ENCODE data around the gene SENP3. TPM values are rescaled to one million over a fixed set of nuclear protein-coding genes. Genes with fewer than 3 reads are reported as not detected.

SENP3 gene
- total and polyA plus RNA-seq, 8 donors, result 22.0 to 78.6 (median 51.5) TPM

- peak within 1 kb of the TSS; percentile 86 to 92 (median 90) for H3K4me3 ChIP-seq
- H3K36me3 ChIP-seq, result peaks cover 4 to 14% (median 9%) of the 10 kb centered on the region in 4 donors
- 0 to 1% (median 0%) methylated on average over 39 to 93 of the region's 93 CpGs for WGBS, 5 donors
- DNase-seq, result peak; percentile 100
- no peak for TF ChIP-seq POLR2A (IDR thresholded peaks at IDR 0.05)
- no peak for TF ChIP-seq EP300 (IDR thresholded peaks at IDR 0.05)
- peak in 5 of 7 experiments; percentile 47 to 78 (median 57) for TF ChIP-seq CTCF (IDR thresholded peaks at IDR 0.05)
- peak; percentile 40 to 88 (median 82) for TF ChIP-seq POLR2AphosphoS5 (IDR thresholded peaks at IDR 0.05)
- H3K9me3 ChIP-seq, result no peaks in the 10 kb centered on the region
- peak within 1 kb of the TSS; percentile 88 to 99 (median 97) for H3K27ac ChIP-seq
- no peaks in the 10 kb centered on the region for H3K27me3 ChIP-seq
- H3K4me1 ChIP-seq, result peaks cover 24 to 50% (median 38%) of the 10 kb centered on the region in 4 donors
- intact Hi-C loops (cut with DNase I; ENCODE audit: low total_unique reads), result no loop called here
These were observed 52.9 kb downstream of the SENP3 start, which contains the start of gene FXR2 for GRCh38 chr17:7614425-7615264. FXR2 (minus strand) TSS chr17:7614897; CDS start chr17:7614532, 365 bp downstream.

GRCh38 chr17:7615265-7615747, 53.6 kb downstream of the SENP3 start:
- H3K4me1 ChIP-seq, result peaks cover 24 to 46% (median 36%) of the 10 kb centered on the region in 4 donors
- H3K27me3 ChIP-seq, result no peaks in the 10 kb centered on the region
- H3K9me3 ChIP-seq, result no peaks in the 10 kb centered on the region
- H3K36me3 ChIP-seq, result peaks cover 4 to 14% (median 9%) of the 10 kb centered on the region in 4 donors
- peak overlapping the region; percentile 43 to 92 (median 88) for H3K4me3 ChIP-seq
- 4 to 10% (median 6%) methylated on average over 27 to 28 of the region's 28 CpGs for WGBS, 5 donors
- intact Hi-C loops (cut with DNase I; ENCODE audit: low total_unique reads), result no loop called here
- TF ChIP-seq POLR2A (IDR thresholded peaks at IDR 0.05), result no peak
- peak in 2 of 3 donors; percentile 26 to 58 for TF ChIP-seq POLR2AphosphoS5 (IDR thresholded peaks at IDR 0.05)
- no peak for TF ChIP-seq EP300 (IDR thresholded peaks at IDR 0.05)
- no peak for TF ChIP-seq CTCF (IDR thresholded peaks at IDR 0.05)
- no peak for DNase-seq
- H3K27ac ChIP-seq, result peak overlapping the region; percentile 82 to 99 (median 93)

GRCh38 chr17:7618608-7619007, 56.9 kb downstream of the SENP3 start:
- no peak for TF ChIP-seq CTCF (IDR thresholded peaks at IDR 0.05)
- no peak for TF ChIP-seq POLR2AphosphoS5 (IDR thresholded peaks at IDR 0.05)
- no peak for TF ChIP-seq EP300 (IDR thresholded peaks at IDR 0.05)
- TF ChIP-seq POLR2A (IDR thresholded peaks at IDR 0.05), result no peak
- Histone ChIP-seq H3K9me3 (no peaks in the 10 kb centered on the region), H3K27ac (no peak overlapping the region), H3K36me3 (no peaks in the 10 kb centered on the region), H3K4me1 (peaks cover 1 to 13% (median 8%) of the 10 kb centered on the region in 4 donors), H3K27me3 (no peaks in the 10 kb centered on the region), H3K4me3 (no peak overlapping the region)
- intact Hi-C loops (cut with DNase I; ENCODE audit: low total_unique reads), result no loop called here
- WGBS, 5 donors, result 57 to 69% (median 63%) methylated on average over 5 of the region's 5 CpGs
- DNase-seq, result no peak

- WGBS, 5 donors, result 93 to 95% (median 94%) methylated on average over 8 of the region's 8 CpGs
- no peak for TF ChIP-seq POLR2A (IDR thresholded peaks at IDR 0.05)
- H3K4me1 ChIP-seq, result peaks cover 0 to under 1% (median 0%) of the 10 kb centered on the region in 4 donors
These were observed 59.1 kb downstream of the SENP3 start for GRCh38 chr17:7620835-7621234.

More at GRCh38 chr17:7620835-7621234, 59.1 kb downstream of the SENP3 start:
- no peaks in the 10 kb centered on the region for H3K27me3 ChIP-seq
- intact Hi-C loops (cut with DNase I; ENCODE audit: low total_unique reads), result no loop called here
- DNase-seq, result no peak
- H3K27ac ChIP-seq, result no peak overlapping the region
- H3K9me3 ChIP-seq, result no peaks in the 10 kb centered on the region
- peaks cover 0 to 3% (median 3%) of the 10 kb centered on the region in 4 donors for H3K36me3 ChIP-seq
- H3K4me3 ChIP-seq, result no peak overlapping the region

Small RNAs within 50 kb of the gene (small RNA-seq; reads per million reads assigned to genes)
- gene CD68 (0 reads per million in 4 donors), gene RF00019 (0 reads per million in 4 donors), gene SNORA48 (0 reads per million in 4 donors), gene SNORD10 (0 reads per million in 4 donors)

Other genes with a start within 250 kb of the SENP3 start
Only the 30 nearest of the 31 such genes appear.
- gene NEURL4, start 232.6 kb upstream of the SENP3 start, total RNA-seq, result 10 to 100 TPM; 17.8 to 84.0 (median 36.4) TPM
- 10 to 100 TPM in 2 of 3 donors, 1 to 10 TPM in 1; 6.9 to 22.2 (median 15.6) TPM for gene NEURL4, start 232.6 kb upstream of the SENP3 start, polyA plus RNA-seq
- gene ACAP1, start 225.4 kb upstream of the SENP3 start, total RNA-seq, result 10 to 100 TPM in 4 of 5 donors, 1 to 10 TPM in 1; 8.3 to 33.3 (median 14.7) TPM
- gene ACAP1, start 225.4 kb upstream of the SENP3 start, polyA plus RNA-seq, result 1 to 10 TPM; 4.4 to 6.4 (median 6.2) TPM
- gene KCTD11, start 209.8 kb upstream of the SENP3 start, total RNA-seq, result 10 to 100 TPM in 1 of 5 donors, 1 to 10 TPM in 3, under 1 TPM in 1; 0.58 to 11.0 (median 3.5) TPM
- gene KCTD11, start 209.8 kb upstream of the SENP3 start, polyA plus RNA-seq, result 10 to 100 TPM in 1 of 3 donors, 1 to 10 TPM in 2; 8.9 to 14.1 (median 9.4) TPM
- gene TMEM95, start 206.8 kb upstream of the SENP3 start, total RNA-seq, result not detected
- gene TMEM95, start 206.8 kb upstream of the SENP3 start, polyA plus RNA-seq, result not detected
- gene TNK1, start 180.8 kb upstream of the SENP3 start, total RNA-seq, result 10 to 100 TPM in 3 of 5 donors, 1 to 10 TPM in 2; 5.7 to 37.1 (median 22.2) TPM
- gene TNK1, start 180.8 kb upstream of the SENP3 start, polyA plus RNA-seq, result 10 to 100 TPM in 1 of 3 donors, 1 to 10 TPM in 2; 6.0 to 12.1 (median 7.8) TPM
- gene PLSCR3, start 167.4 kb upstream of the SENP3 start, total RNA-seq, result 100 to 1,000 TPM in 1 of 5 donors, 10 to 100 TPM in 2, 1 to 10 TPM in 1, not detected in 1; 7.9 to 101 (median 29.6) TPM
- 10 to 100 TPM; 21.9 to 27.1 (median 24.4) TPM for gene PLSCR3, start 167.4 kb upstream of the SENP3 start, polyA plus RNA-seq
- gene TMEM256, start 157.8 kb upstream of the SENP3 start, total RNA-seq, result 100 to 1,000 TPM in 2 of 5 donors, 10 to 100 TPM in 2, not detected in 1; 39.8 to 347 (median 161) TPM
- 100 to 1,000 TPM; 189 to 282 (median 279) TPM for gene TMEM256, start 157.8 kb upstream of the SENP3 start, polyA plus RNA-seq
- gene NLGN2, start 154.1 kb upstream of the SENP3 start, total RNA-seq, result 10 to 100 TPM in 3 of 5 donors, 1 to 10 TPM in 2; 4.6 to 42.0 (median 13.8) TPM
- 1 to 10 TPM; 1.7 to 7.9 (median 1.8) TPM for gene NLGN2, start 154.1 kb upstream of the SENP3 start, polyA plus RNA-seq
- not detected for gene SPEM1, start 141.6 kb upstream of the SENP3 start, total RNA-seq
- under 1 TPM in 1 of 3 donors, not detected in 2; 0.20 TPM for gene SPEM1, start 141.6 kb upstream of the SENP3 start, polyA plus RNA-seq
- not detected for gene SPEM2, start 136.3 kb upstream of the SENP3 start, total RNA-seq
- gene SPEM2, start 136.3 kb upstream of the SENP3 start, polyA plus RNA-seq, result not detected
- not detected for gene SPEM3, start 133.1 kb upstream of the SENP3 start, total RNA-seq
- not detected for gene SPEM3, start 133.1 kb upstream of the SENP3 start, polyA plus RNA-seq
- 10 to 100 TPM in 2 of 5 donors, 1 to 10 TPM in 2, not detected in 1; 1.3 to 48.4 (median 9.0) TPM for gene TMEM102, start 126.5 kb upstream of the SENP3 start, total RNA-seq
- gene TMEM102, start 126.5 kb upstream of the SENP3 start, polyA plus RNA-seq, result 1 to 10 TPM; 4.5 to 7.9 (median 6.4) TPM
- gene FGF11, start 122.4 kb upstream of the SENP3 start, total RNA-seq, result 10 to 100 TPM in 1 of 5 donors, under 1 TPM in 1, not detected in 3; 0.37 to 15.6 TPM
- 1 to 10 TPM in 1 of 3 donors, under 1 TPM in 1, not detected in 1; 0.50 to 2.9 TPM for gene FGF11, start 122.4 kb upstream of the SENP3 start, polyA plus RNA-seq
- gene CHRNB1, start 116.9 kb upstream of the SENP3 start, total RNA-seq, result 1 to 10 TPM in 3 of 5 donors, not detected in 2; 1.8 to 6.4 (median 4.2) TPM
- 10 to 100 TPM in 2 of 3 donors, 1 to 10 TPM in 1; 9.2 to 12.0 (median 10.7) TPM for gene CHRNB1, start 116.9 kb upstream of the SENP3 start, polyA plus RNA-seq
- gene ZBTB4, start 82.3 kb upstream of the SENP3 start, total RNA-seq, result 10 to 100 TPM; 15.8 to 31.5 (median 29.0) TPM
- 10 to 100 TPM; 16.3 to 18.0 (median 17.9) TPM for gene ZBTB4, start 82.3 kb upstream of the SENP3 start, polyA plus RNA-seq
- not detected for gene SLC35G6, start 80.5 kb upstream of the SENP3 start, total RNA-seq
- not detected for gene SLC35G6, start 80.5 kb upstream of the SENP3 start, polyA plus RNA-seq
- gene POLR2A, start 77.6 kb upstream of the SENP3 start, total RNA-seq, result 100 to 1,000 TPM in 2 of 5 donors, 10 to 100 TPM in 3; 55.4 to 750 (median 85.2) TPM
- gene POLR2A, start 77.6 kb upstream of the SENP3 start, polyA plus RNA-seq, result 10 to 100 TPM in 1 of 3 donors, 1 to 10 TPM in 2; 8.1 to 12.7 (median 10.0) TPM
- gene TNFSF12, start 12.9 kb upstream of the SENP3 start, total RNA-seq, result 100 to 1,000 TPM in 1 of 5 donors, 10 to 100 TPM in 3, 1 to 10 TPM in 1; 6.1 to 199 (median 49.6) TPM
- gene TNFSF12, start 12.9 kb upstream of the SENP3 start, polyA plus RNA-seq, result 10 to 100 TPM; 31.7 to 48.0 (median 45.1) TPM
- gene TNFSF13, start 3.2 kb upstream of the SENP3 start, total RNA-seq, result 10 to 100 TPM; 15.6 to 55.4 (median 22.6) TPM
- gene TNFSF13, start 3.2 kb upstream of the SENP3 start, polyA plus RNA-seq, result 10 to 100 TPM; 24.0 to 35.9 (median 32.0) TPM
- gene CD68, start 17.7 kb downstream of the SENP3 start, total RNA-seq, result 10 to 100 TPM; 11.1 to 19.2 (median 13.9) TPM
- 10 to 100 TPM; 13.8 to 39.6 (median 28.9) TPM for gene CD68, start 17.7 kb downstream of the SENP3 start, polyA plus RNA-seq
- gene MPDU1, start 21.9 kb downstream of the SENP3 start, total RNA-seq, result 100 to 1,000 TPM in 3 of 5 donors, 10 to 100 TPM in 2; 64.8 to 188 (median 117) TPM
- 10 to 100 TPM; 27.2 to 67.4 (median 64.0) TPM for gene MPDU1, start 21.9 kb downstream of the SENP3 start, polyA plus RNA-seq
- 1 to 10 TPM in 1 of 5 donors, not detected in 4; 1.7 TPM for gene SOX15, start 28.2 kb downstream of the SENP3 start, total RNA-seq
- gene SOX15, start 28.2 kb downstream of the SENP3 start, polyA plus RNA-seq, result 10 to 100 TPM in 1 of 3 donors, under 1 TPM in 2; 0.76 to 48.1 (median 0.81) TPM
- gene FXR2, start 53.0 kb downstream of the SENP3 start, total RNA-seq, result 10 to 100 TPM; 11.0 to 33.3 (median 23.3) TPM
- 10 to 100 TPM; 22.7 to 28.5 (median 23.2) TPM for gene FXR2, start 53.0 kb downstream of the SENP3 start, polyA plus RNA-seq
- 100 to 1,000 TPM in 2 of 5 donors, 10 to 100 TPM in 3; 11.6 to 235 (median 42.6) TPM for gene SAT2, start 65.9 kb downstream of the SENP3 start, total RNA-seq
- gene SAT2, start 65.9 kb downstream of the SENP3 start, polyA plus RNA-seq, result 100 to 1,000 TPM; 126 to 209 (median 184) TPM
- 1 to 10 TPM in 1 of 5 donors, not detected in 4; 1.2 TPM for gene SHBG, start 68.2 kb downstream of the SENP3 start, total RNA-seq
- gene SHBG, start 68.2 kb downstream of the SENP3 start, polyA plus RNA-seq, result under 1 TPM in 2 of 3 donors, not detected in 1; 0.20 to 0.37 TPM
- under 1 TPM in 2 of 5 donors, not detected in 3; 0.45 to 0.55 TPM for gene ATP1B2, start 89.0 kb downstream of the SENP3 start, total RNA-seq
- gene ATP1B2, start 89.0 kb downstream of the SENP3 start, polyA plus RNA-seq, result under 1 TPM; 0.12 to 0.90 (median 0.76) TPM
- 10 to 100 TPM in 4 of 5 donors, 1 to 10 TPM in 1; 5.8 to 34.8 (median 25.2) TPM for gene TP53, start 125.6 kb downstream of the SENP3 start, total RNA-seq
- 10 to 100 TPM; 12.3 to 26.4 (median 13.0) TPM for gene TP53, start 125.6 kb downstream of the SENP3 start, polyA plus RNA-seq
- gene WRAP53, start 126.6 kb downstream of the SENP3 start, total RNA-seq, result 1 to 10 TPM; 1.8 to 3.9 (median 2.9) TPM
- 10 to 100 TPM in 2 of 3 donors, 1 to 10 TPM in 1; 8.6 to 12.6 (median 11.6) TPM for gene WRAP53, start 126.6 kb downstream of the SENP3 start, polyA plus RNA-seq
- gene EFNB3, start 143.3 kb downstream of the SENP3 start, total RNA-seq, result 1 to 10 TPM in 2 of 5 donors, under 1 TPM in 1, not detected in 2; 0.29 to 2.9 (median 2.2) TPM
- gene EFNB3, start 143.3 kb downstream of the SENP3 start, polyA plus RNA-seq, result 1 to 10 TPM in 1 of 3 donors, under 1 TPM in 2; 0.31 to 1.6 (median 0.92) TPM
- 1 to 10 TPM in 1 of 5 donors, under 1 TPM in 3, not detected in 1; under 0.01 to 8.0 (median 0.24) TPM for gene DNAH2, start 155.8 kb downstream of the SENP3 start, total RNA-seq
- gene DNAH2, start 155.8 kb downstream of the SENP3 start, polyA plus RNA-seq, result under 1 TPM in 2 of 3 donors, not detected in 1; 0.08 to 0.31 TPM